HCT116 (cell line): ENCODE measurements around the gene PRRT3.

Source experiments
- ATF3 ChIP-seq: IDR thresholded peaks from 2 replicates; pipeline ENCODE4 v1.6.1; 2012
- CTCF ChIP-seq, 3 experiments: fragments of 200-600 bp in 1 of 3; sonication (generic) in 1 of 3; IDR thresholded peaks in 2 of 3; conservative IDR thresholded peaks in 1 of 3; 2 replicates each; pipeline ENCODE4 v1.5.1; 2012 to 2017; ENCODE audit warnings: low read depth in 2 of 3, low read length in 2 of 3, antibody characterized with exemption in 1 of 3, borderline replicate concordance in 1 of 3, control low read depth in 1 of 3, mild to moderate bottlenecking in 1 of 3, mixed read lengths in 1 of 3, mixed run types in 1 of 3, moderate library complexity in 1 of 3; ENCODE audit not compliant: insufficient read depth in 1 of 3
- SIN3A ChIP-seq: IDR thresholded peaks from 2 replicates; pipeline ENCODE4 v1.6.1; 2012; ENCODE audit warnings: low read depth

- no peak for TF ChIP-seq CTCF (IDR thresholded peaks at IDR 0.05 in 2 of 3, conservative IDR thresholded peaks at IDR 0.05 in 1 of 3; ENCODE audit: borderline replicate concordance in 1 of 3, insufficient read depth in 1 of 3, low read depth in 2 of 3, low read length in 2 of 3)
- TF ChIP-seq ATF3 = no peak
- TF ChIP-seq SIN3A = no peak
These were observed 48.3 kb downstream of the PRRT3 start for GRCh38 chr3:9903904-9904303.
